DOHH2 (cell line): Measurements from ENCODE around the gene PDE10A.

Experiments used
- H3F3A ChIP-seq: fragments of 200-600 bp; sonication (generic), shearing (Covaris generic); 2 replicates; pipeline ENCODE4 v1.6.0; 2016; ENCODE audit warnings: antibody characterized with exemption, mild to moderate bottlenecking; ENCODE audit not compliant: control insufficient read depth, insufficient read depth
- H3K27ac ChIP-seq: fragments of 200-600 bp; sonication (generic); 2 replicates; pipeline ENCODE4 v1.5.1; 2014; ENCODE audit warnings: low read depth, mild to moderate bottlenecking, low read length, moderate library complexity
- H3K27me3 ChIP-seq: fragments of 200-600 bp; sonication (generic); 2 replicates; pipeline ENCODE4 v1.6.1; 2014; ENCODE audit warnings: mild to moderate bottlenecking, low read length, mixed read lengths; ENCODE audit not compliant: control insufficient read depth
- H3K36me3 ChIP-seq: fragments of 200-600 bp; sonication (generic); 2 replicates; pipeline ENCODE4 v1.6.1; 2014; ENCODE audit warnings: mild to moderate bottlenecking, low read length, moderate library complexity, mixed read lengths; ENCODE audit not compliant: control insufficient read depth
- H3K4me1 ChIP-seq: fragments of 200-600 bp; sonication (generic); 2 replicates; pipeline ENCODE4 v1.6.1; 2014; ENCODE audit warnings: mild to moderate bottlenecking, low read length, mixed read lengths; ENCODE audit not compliant: control insufficient read depth
- H3K4me2 ChIP-seq: fragments of 200-600 bp; sonication (generic); 2 replicates; pipeline ENCODE4 v1.6.0; 2014; ENCODE audit warnings: mild to moderate bottlenecking, low read length, moderate library complexity
- H3K4me3 ChIP-seq: fragments of 200-600 bp; sonication (generic); 2 replicates; pipeline ENCODE4 v1.5.1; 2014; ENCODE audit warnings: mild to moderate bottlenecking, low read length, mixed read lengths
- H3K79me2 ChIP-seq: fragments of 200-600 bp; sonication (generic); 2 replicates; pipeline ENCODE4 v1.6.1; 2014; ENCODE audit warnings: mild to moderate bottlenecking, low read length, mixed read lengths; ENCODE audit not compliant: control insufficient read depth
- H3K9me2 ChIP-seq: fragments of 200-600 bp; sonication (generic); replicated peaks from 2 replicates; pipeline ENCODE4 v1.6.1; 2014; ENCODE audit warnings: mild to moderate bottlenecking, low read length, mixed read lengths; ENCODE audit not compliant: control insufficient read depth
- H3K9me3 ChIP-seq: fragments of 200-600 bp; sonication (generic); 2 replicates; pipeline ENCODE4 v1.6.1; 2014; ENCODE audit warnings: antibody characterized with exemption, low read length, mixed read lengths; ENCODE audit not compliant: control insufficient read depth, insufficient read depth
- H4K20me1 ChIP-seq: fragments of 200-600 bp; sonication (generic); 2 replicates; pipeline ENCODE4 v1.6.0; 2014; ENCODE audit warnings: low read depth, mild to moderate bottlenecking, antibody characterized with exemption, low read length, moderate library complexity; ENCODE audit not compliant: control insufficient read depth, insufficient read depth
- CTCF ChIP-seq: fragments of 200-600 bp; sonication (generic); IDR thresholded peaks from one replicate; pipeline ENCODE4 v1.5.1; 2014; ENCODE audit warnings: antibody characterized with exemption, mild to moderate bottlenecking, low read depth, low read length; ENCODE audit not compliant: poor library complexity, severe bottlenecking
- EZH2phosphoT487 ChIP-seq: fragments of 200-600 bp; sonication (generic); IDR thresholded peaks from 2 replicates; pipeline ENCODE4 v1.6.1; 2017; ENCODE audit warnings: borderline replicate concordance, mild to moderate bottlenecking, antibody characterized with exemption, low read length, moderate library complexity, mixed read lengths

The PDE10A gene

GRCh38 chr6:165317723-165318122 lies 345.3 kb downstream of the PDE10A start:
- Histone ChIP-seq H3F3A (no peaks in the 10 kb centered on the region), H3K36me3 (no peaks in the 10 kb centered on the region), H3K79me2 (no peaks in the 10 kb centered on the region), H3K9me3 (no peaks in the 10 kb centered on the region; the same call in 1 of the 2 replicates), H3K4me1 (no peaks in the 10 kb centered on the region), H3K4me3 (no peak overlapping the region), H3K27ac (no peak overlapping the region), H3K4me2 (no peak overlapping the region), H4K20me1 (no peaks in the 10 kb centered on the region), H3K27me3 (no peaks in the 10 kb centered on the region), H3K9me2 (no peaks in the 10 kb centered on the region)
- no peak for TF ChIP-seq CTCF
- no peak for TF ChIP-seq EZH2phosphoT487

- Histone ChIP-seq H4K20me1 (no peaks in the 10 kb centered on the region), H3K4me2 (no peak within 1 kb of the TSS), H3K9me3 (no peaks in the 10 kb centered on the region), H3K9me2 (no peaks in the 10 kb centered on the region), H3K27me3 (no peaks in the 10 kb centered on the region), H3K4me1 (no peaks in the 10 kb centered on the region), H3K27ac (no peak within 1 kb of the TSS), H3F3A (no peaks in the 10 kb centered on the region), H3K36me3 (no peaks in the 10 kb centered on the region), H3K79me2 (no peaks in the 10 kb centered on the region), H3K4me3 (no peak within 1 kb of the TSS)
- TF ChIP-seq CTCF: no peak
- TF ChIP-seq EZH2phosphoT487: no peak
These were observed 353.9 kb downstream of the PDE10A start, which contains the start of gene C6orf118 for GRCh38 chr6:165308926-165309731. Gene C6orf118, minus strand, starts transcription at chr6:165309605. Its CDS starts 19 bp downstream, at chr6:165309586.

- TF ChIP-seq CTCF (no peak), EZH2phosphoT487 (no peak)
- Histone ChIP-seq H3K36me3 (no peaks in the 10 kb centered on the region), H3K9me2 (no peaks in the 10 kb centered on the region)
These were observed 356.1 kb downstream of the PDE10A start for GRCh38 chr6:165306955-165307354.

More at GRCh38 chr6:165306955-165307354, 356.1 kb downstream of the PDE10A start:
- H3F3A ChIP-seq: no peaks in the 10 kb centered on the region
- H3K27ac ChIP-seq: no peak overlapping the region
- no peaks in the 10 kb centered on the region for H3K79me2 ChIP-seq
- no peak overlapping the region for H3K4me2 ChIP-seq
- no peaks in the 10 kb centered on the region for H3K4me1 ChIP-seq
- no peaks in the 10 kb centered on the region for H3K27me3 ChIP-seq
- peaks cover under 1% of the 10 kb centered on the region; the same call in 1 of the 2 replicates for H3K9me3 ChIP-seq
- no peak overlapping the region for H3K4me3 ChIP-seq
- no peaks in the 10 kb centered on the region for H4K20me1 ChIP-seq
